ENCODE measurements around the gene FAM181B. TPM values are rescaled to one million over a fixed set of nuclear protein-coding genes. Genes with fewer than 3 reads are reported as not detected.

The FAM181B gene
- total and polyA plus RNA-seq, 2 donors (not counting 1 experiment from before 2014, with no cell fraction given): not detected

GRCh38 chr11:82722231-82722630, 11.4 kb downstream of the FAM181B start:
- H3K4me3 Mint-ChIP-seq: no peak overlapping the region
- H3K4me3 ChIP-seq (ENCODE audit: control extremely low read depth in 1 of 5, extremely low read depth in 1 of 5, insufficient read depth in 1 of 5, low read depth in 2 of 5, low read length in 4 of 5): no peak overlapping the region
- H3K4me1 Mint-ChIP-seq: peaks cover 2% of the 10 kb centered on the region
- intact Hi-C loops (cut with micrococcal nuclease): no loop called here
- peaks cover 0 to 8% (median 4%) of the 10 kb centered on the region in 4 experiments for H3K27me3 ChIP-seq (replicated peaks in 1 of 4; ENCODE audit: control extremely low read depth in 1 of 4, control insufficient read depth in 3 of 4, insufficient read depth in 4 of 4, low read length in 3 of 4)
- H4K20me1 ChIP-seq (ENCODE audit: control insufficient read depth, insufficient read depth, low read length, poor library complexity, severe bottlenecking): no peaks in the 10 kb centered on the region
- CTCF ChIA-PET: interaction anchor here (1.4 kb wide), 1 partner anchor 16 kb away, joined by 4 read pairs; no protein-coding TSS in a partner anchor
- no peaks in the 10 kb centered on the region for H3K36me3 ChIP-seq (replicated peaks in 1 of 2; ENCODE audit: control extremely low read depth in 1 of 2, control insufficient read depth in 1 of 2, extremely low read depth in 1 of 2, insufficient read depth in 2 of 2, low read length in 1 of 2)
- H3K27ac Mint-ChIP-seq: no peak overlapping the region
- ATAC-seq (ENCODE audit: low read depth) (no peak), DNase-seq (no peak)
- no peaks in the 10 kb centered on the region for H3K9me3 ChIP-seq (ENCODE audit: control extremely low read depth in 1 of 3, control insufficient read depth in 2 of 3, insufficient read depth in 1 of 3, low read length in 2 of 3)
- no peak overlapping the region for H3K4me2 ChIP-seq (replicated peaks; ENCODE audit: low read depth, low read length, poor library complexity, severe bottlenecking)
- H3K9ac ChIP-seq (ENCODE audit: low read length): no peak overlapping the region
- no peaks in the 10 kb centered on the region for H3K79me2 ChIP-seq (ENCODE audit: control insufficient read depth, insufficient read depth, low read length)
- no peak overlapping the region for H2AFZ ChIP-seq (ENCODE audit: insufficient read depth, low read depth, low read length, poor library complexity, severe bottlenecking)
- no peaks in the 10 kb centered on the region for H3K9me3 Mint-ChIP-seq (ENCODE audit: insufficient read depth)
- TF ChIP-seq CTCF (IDR thresholded peaks at IDR 0.05) (no peak), EZH2 (IDR thresholded peaks at IDR 0.05; ENCODE audit: borderline replicate concordance, insufficient read depth, low read depth, low read length, poor library complexity, severe bottlenecking) (no peak)
- H3K27ac ChIP-seq (ENCODE audit: low read length in 2 of 2): no peak overlapping the region
- no peaks in the 10 kb centered on the region for H3K4me1 ChIP-seq (ENCODE audit: control insufficient read depth in 2 of 2, insufficient read depth in 2 of 2, low read length in 2 of 2)
- H3K27me3 Mint-ChIP-seq: peaks cover 25% of the 10 kb centered on the region
- POLR2A ChIA-PET: no interaction called here

- WGBS (ENCODE audit: insufficient coverage): 75% methylated on average over 8 of the region's 15 CpGs
- H3K27me3 ChIP-seq (replicated peaks in 1 of 4; ENCODE audit: control extremely low read depth in 1 of 4, control insufficient read depth in 3 of 4, insufficient read depth in 4 of 4, low read length in 3 of 4): peaks cover 0 to 8% (median 0%) of the 10 kb centered on the region in 4 experiments
- H3K27ac ChIP-seq (ENCODE audit: low read length in 2 of 2): no peak overlapping the region
- Mint-ChIP-seq H3K27me3 (peaks cover 10% of the 10 kb centered on the region), H3K4me1 (peaks cover 2% of the 10 kb centered on the region), H3K4me3 (no peak overlapping the region), H3K9me3 (ENCODE audit: insufficient read depth) (no peaks in the 10 kb centered on the region), H3K27ac (no peak overlapping the region)
- ATAC-seq (ENCODE audit: low read depth) (no peak), DNase-seq (no peak)
- H3K4me1 ChIP-seq (ENCODE audit: control insufficient read depth in 2 of 2, insufficient read depth in 2 of 2, low read length in 2 of 2): no peaks in the 10 kb centered on the region
- no peaks in the 10 kb centered on the region for H3K79me2 ChIP-seq (ENCODE audit: control insufficient read depth, insufficient read depth, low read length)
- no peaks in the 10 kb centered on the region for H3K9me3 ChIP-seq (ENCODE audit: control extremely low read depth in 1 of 3, control insufficient read depth in 2 of 3, insufficient read depth in 1 of 3, low read length in 2 of 3)
- H2AFZ ChIP-seq (ENCODE audit: insufficient read depth, low read depth, low read length, poor library complexity, severe bottlenecking): no peak overlapping the region
- ChIA-PET POLR2A (no interaction called here), CTCF (interaction anchor here (0.7 to 6.4 kb wide), 7 partner anchors 10 to 1843 kb away, joined by 3 to 117 read pairs (median 4); no protein-coding TSS in a partner anchor)
- H3K36me3 ChIP-seq (replicated peaks in 1 of 2; ENCODE audit: control extremely low read depth in 1 of 2, control insufficient read depth in 1 of 2, extremely low read depth in 1 of 2, insufficient read depth in 2 of 2, low read length in 1 of 2): no peaks in the 10 kb centered on the region
- no peak overlapping the region for H3K4me2 ChIP-seq (replicated peaks; ENCODE audit: low read depth, low read length, poor library complexity, severe bottlenecking)
- TF ChIP-seq CTCF (IDR thresholded peaks at IDR 0.05): no peak
- no peak for TF ChIP-seq EZH2 (IDR thresholded peaks at IDR 0.05; ENCODE audit: borderline replicate concordance, insufficient read depth, low read depth, low read length, poor library complexity, severe bottlenecking)
- no peak overlapping the region for H3K9ac ChIP-seq (ENCODE audit: low read length)
- no peaks in the 10 kb centered on the region for H4K20me1 ChIP-seq (ENCODE audit: control insufficient read depth, insufficient read depth, low read length, poor library complexity, severe bottlenecking)
- H3K4me3 ChIP-seq (ENCODE audit: control extremely low read depth in 1 of 5, extremely low read depth in 1 of 5, insufficient read depth in 1 of 5, low read depth in 2 of 5, low read length in 4 of 5): no peak overlapping the region
- intact Hi-C loops (cut with micrococcal nuclease): no loop called here
These were observed 13.2 kb downstream of the FAM181B start for GRCh38 chr11:82720267-82721065.

Data from B cell (primary cell).